DMS153 (cell line): Measurements from ENCODE around the gene USF2.
"Not testable (repeated sequence)": the region's sequence is repeated elsewhere in the genome, so short reads cannot be mapped to it uniquely, and the experiment has no call there.

Experiments
- DNase-seq: peaks from one replicate; lab custom pipeline; 2025; lab: John Stamatoyannopoulos, UW

USF2 gene

GRCh38 chr19:35285465-35285864, 16.7 kb downstream of the USF2 start:
- not testable (repeated sequence) for DNase-seq

GRCh38 chr19:35286101-35286500, 17.3 kb downstream of the USF2 start:
- not testable (repeated sequence) for DNase-seq

- DNase-seq = no peak
Observed at GRCh38 chr19:35287713-35288112, 19.0 kb downstream of the USF2 start.

- DNase-seq = no peak
Observed at GRCh38 chr19:35288331-35288730, 19.6 kb downstream of the USF2 start.

- DNase-seq = no peak
Observed at GRCh38 chr19:35288906-35289305, 20.1 kb downstream of the USF2 start.

- DNase-seq = no peak
Observed at GRCh38 chr19:35290381-35291127, 21.8 kb downstream of the USF2 start.

GRCh38 chr19:35291259-35291658, 22.5 kb downstream of the USF2 start:
- no peak for DNase-seq

- no peak for DNase-seq
Observed at GRCh38 chr19:35291916-35292315, 23.2 kb downstream of the USF2 start, which contains the start of gene MAG. TSS of gene MAG (plus strand) at chr19:35292161. CDS start at chr19:35295409, 3,248 bp downstream.

- DNase-seq = no peak
Observed at GRCh38 chr19:35292421-35293362, 23.9 kb downstream of the USF2 start.

- no peak for DNase-seq
Observed at GRCh38 chr19:35293363-35293739, 24.6 kb downstream of the USF2 start.

- no peak for DNase-seq
Observed at GRCh38 chr19:35293808-35294207, 25.0 kb downstream of the USF2 start.

GRCh38 chr19:35294328-35294727, 25.6 kb downstream of the USF2 start:
- no peak for DNase-seq

GRCh38 chr19:35294859-35295791, 26.4 kb downstream of the USF2 start:
- DNase-seq = no peak

GRCh38 chr19:35295792-35296462, 27.2 kb downstream of the USF2 start:
- DNase-seq = no peak

- DNase-seq = no peak
Observed at GRCh38 chr19:35296644-35297514, 28.1 kb downstream of the USF2 start.

GRCh38 chr19:35297515-35297848, 28.7 kb downstream of the USF2 start:
- no peak for DNase-seq

GRCh38 chr19:35297922-35298321, 29.2 kb downstream of the USF2 start:
- no peak for DNase-seq

GRCh38 chr19:35298561-35298972, 29.8 kb downstream of the USF2 start:
- DNase-seq = no peak

GRCh38 chr19:35299523-35300338, 31.0 kb downstream of the USF2 start:
- DNase-seq = no peak

GRCh38 chr19:35300339-35300649, 31.5 kb downstream of the USF2 start:
- DNase-seq = no peak
